GM18511 (cell line): ENCODE data around the gene BTBD6.
"Not testable (repeated sequence)": the region's sequence is repeated elsewhere in the genome, so short reads cannot be mapped to it uniquely, and the experiment has no call there.

ENCODE experiments used
- ATAC-seq: cut with Tn5 transposase; IDR thresholded peaks from one replicate; pipeline ENCODE4 v1.9.1; 2021; ENCODE audit warnings: mild to moderate bottlenecking, moderate library complexity; ENCODE audit not compliant: unreplicated experiment

Gene BTBD6

GRCh38 chr14:105267820-105268548, 19.7 kb downstream of the BTBD6 start:
- ATAC-seq, result no peak

GRCh38 chr14:105268736-105269354, 20.5 kb downstream of the BTBD6 start:
- ATAC-seq, result no peak

DNA sequence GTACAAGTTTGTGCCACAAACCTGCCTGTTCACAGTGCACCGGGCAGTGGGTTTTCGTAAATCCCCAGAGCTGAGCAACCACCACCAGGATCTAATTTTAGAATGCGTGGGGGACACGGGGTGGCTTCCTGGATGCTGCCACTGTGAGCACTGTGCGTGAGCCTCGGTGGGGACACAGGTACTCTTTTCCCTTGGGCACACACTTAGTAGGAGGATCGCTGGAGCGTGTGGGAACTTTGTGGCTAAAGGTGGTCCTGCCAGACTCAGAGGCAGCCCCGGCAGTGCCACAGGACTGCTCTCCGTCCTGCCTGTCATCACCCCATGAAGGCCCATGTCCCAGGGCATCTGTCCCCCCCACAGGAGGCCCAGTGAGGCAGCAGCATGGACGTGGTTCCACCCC, 21.1 kb downstream of the BTBD6 start:
- no peak for ATAC-seq

GRCh38 chr14:105271224-105271890, 23.0 kb downstream of the BTBD6 start:
- ATAC-seq, result no peak

GRCh38 chr14:105272623-105273022, 24.3 kb downstream of the BTBD6 start:
- ATAC-seq, result no peak

GRCh38 chr14:105273062-105273461, 24.7 kb downstream of the BTBD6 start:
- ATAC-seq, result no peak

DNA sequence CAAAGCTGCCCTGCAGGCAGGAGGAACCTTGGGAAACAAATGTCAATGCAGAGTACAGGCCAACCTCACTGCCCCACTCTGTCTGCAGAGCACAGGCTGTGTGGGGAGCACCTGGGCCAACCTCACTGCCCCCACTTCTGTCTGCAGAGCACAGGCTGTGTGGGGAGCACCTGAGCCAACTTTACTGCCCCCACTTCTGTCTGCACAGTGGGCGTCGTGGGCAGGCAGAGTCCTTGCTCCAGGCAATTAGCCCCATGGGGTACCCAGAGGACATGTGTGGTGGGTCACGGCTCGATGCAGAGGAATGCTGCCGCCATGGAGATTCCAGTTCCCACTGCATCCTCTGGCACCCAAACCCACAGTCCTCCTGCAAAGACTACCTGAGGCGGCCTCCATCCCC, 26.3 kb downstream of the BTBD6 start:
- no peak for ATAC-seq

DNA sequence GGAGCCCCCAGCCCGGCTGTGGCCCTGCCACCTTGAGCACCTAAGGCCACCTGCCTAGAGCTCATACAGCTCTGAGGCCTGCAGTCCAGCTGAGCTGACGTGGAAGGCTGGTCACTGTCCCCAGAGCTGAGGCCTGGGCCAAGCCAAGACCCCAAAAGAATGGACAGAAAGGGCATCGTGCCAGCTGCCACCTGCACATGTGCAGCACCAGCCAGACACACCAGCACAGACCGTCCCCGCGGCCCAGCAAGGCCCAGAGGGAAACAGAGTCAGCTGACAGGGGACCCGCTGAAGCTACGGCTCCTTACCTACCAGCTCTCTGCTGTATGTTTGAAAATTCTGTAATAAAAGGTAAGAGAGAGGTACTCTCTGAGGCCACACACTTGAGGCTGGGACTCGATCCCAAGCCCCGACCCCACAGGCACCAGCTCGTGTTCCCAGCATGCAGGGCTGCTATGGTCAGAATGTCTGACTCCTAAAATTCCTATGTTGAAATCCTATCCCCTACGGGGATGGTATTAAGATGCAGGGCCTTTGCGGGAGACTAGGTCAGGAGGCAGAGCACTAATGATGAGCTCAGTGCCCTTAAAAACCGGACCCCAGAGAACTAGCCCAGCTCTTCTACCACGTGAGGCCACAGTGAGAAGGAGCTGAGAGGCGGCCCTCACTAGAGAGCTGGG, 27.1 kb downstream of the BTBD6 start:
- no peak for ATAC-seq

- ATAC-seq, result not testable (repeated sequence)
Observed at GRCh38 chr14:105277448-105277847, 29.1 kb downstream of the BTBD6 start.

DNA sequence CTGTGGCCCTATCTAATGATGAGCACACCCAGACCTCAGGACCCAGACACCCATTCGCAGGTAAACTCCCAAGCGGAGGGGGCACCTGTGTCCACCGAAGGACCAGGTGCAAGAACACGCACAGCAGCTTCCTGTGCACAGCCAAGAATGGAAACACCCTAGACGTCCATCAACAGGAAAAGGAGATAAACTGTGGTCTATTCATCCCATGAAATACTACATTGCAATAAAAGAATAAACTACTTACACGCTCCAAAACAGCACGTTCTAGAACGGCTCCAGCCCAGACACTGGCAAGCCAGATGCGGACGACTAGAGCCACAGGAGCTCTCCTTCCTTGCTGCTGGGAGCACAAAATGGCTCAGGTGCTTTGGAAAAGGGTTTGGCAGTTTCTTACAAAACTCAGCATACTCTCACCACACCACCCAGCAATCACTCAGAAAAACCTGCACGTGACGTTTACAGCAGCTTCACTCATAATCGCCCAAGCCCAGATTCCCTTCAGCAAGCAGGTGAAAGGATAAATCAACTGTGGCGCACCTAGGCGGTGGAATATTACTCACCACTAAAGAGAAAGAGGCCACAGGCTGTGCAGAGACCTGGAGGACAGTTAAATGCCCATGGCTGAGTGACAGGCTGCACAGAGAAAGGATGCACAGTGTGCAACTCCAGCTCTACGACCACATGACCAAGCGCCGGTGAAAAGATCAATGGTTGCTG, 31.5 kb downstream of the BTBD6 start:
- ATAC-seq, result no peak

DNA sequence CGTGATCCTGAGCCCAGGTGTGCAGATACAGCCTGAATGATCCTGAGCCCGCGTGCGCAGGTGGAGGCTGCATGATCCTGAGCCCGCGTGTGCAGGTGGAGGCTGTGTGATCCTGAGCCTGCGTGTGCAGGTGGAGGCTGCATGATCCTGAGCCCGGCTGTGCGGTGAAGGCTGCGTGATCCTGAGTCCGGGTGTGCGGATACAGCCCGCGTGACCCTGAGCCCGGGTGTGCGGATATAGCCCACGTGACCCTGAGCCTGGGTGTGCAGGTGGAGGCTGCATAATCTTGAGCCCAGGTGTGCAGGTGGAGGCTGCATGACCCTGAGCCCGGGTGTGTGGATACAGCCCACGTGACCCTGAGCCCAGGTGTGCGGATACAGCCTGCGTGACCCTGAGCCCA, 32.2 kb downstream of the BTBD6 start:
- ATAC-seq, result no peak

DNA sequence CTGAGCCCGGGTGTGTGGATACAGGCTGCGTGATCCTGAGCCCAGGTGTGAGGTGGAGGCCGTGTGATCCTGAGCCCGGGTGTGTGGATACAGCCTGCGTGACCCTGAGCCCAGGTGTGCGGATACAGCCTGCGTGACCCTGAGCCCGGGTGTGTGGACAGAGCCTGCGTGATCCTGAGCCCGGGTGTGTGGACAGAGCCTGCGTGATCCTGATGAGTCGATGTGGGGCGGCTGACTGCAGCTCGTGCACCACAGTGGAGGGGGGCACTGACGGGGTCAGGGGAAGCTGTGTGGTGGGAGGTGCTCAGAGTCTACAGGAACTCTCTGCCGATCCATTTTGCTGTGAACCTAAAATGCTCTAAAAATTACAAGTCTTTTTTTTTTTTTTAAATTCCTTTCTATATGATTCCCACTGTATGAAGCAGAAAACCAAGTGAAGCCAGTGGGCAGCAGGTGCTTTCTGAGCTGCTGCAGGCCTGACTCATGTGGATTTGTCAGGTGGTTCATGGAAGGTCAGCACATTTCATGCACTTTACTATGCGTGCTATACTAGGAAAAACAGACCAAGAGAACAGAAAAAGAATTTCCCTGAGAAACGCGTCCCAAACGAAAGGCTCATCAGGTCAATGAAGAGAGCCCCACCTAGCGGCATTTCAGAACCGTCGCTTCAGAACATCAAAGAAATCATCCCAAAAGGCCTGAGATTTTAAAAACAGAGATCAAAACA, 33.2 kb downstream of the BTBD6 start:
- no peak for ATAC-seq

- no peak for ATAC-seq
Observed at GRCh38 chr14:105282098-105282725, 33.9 kb downstream of the BTBD6 start.

DNA sequence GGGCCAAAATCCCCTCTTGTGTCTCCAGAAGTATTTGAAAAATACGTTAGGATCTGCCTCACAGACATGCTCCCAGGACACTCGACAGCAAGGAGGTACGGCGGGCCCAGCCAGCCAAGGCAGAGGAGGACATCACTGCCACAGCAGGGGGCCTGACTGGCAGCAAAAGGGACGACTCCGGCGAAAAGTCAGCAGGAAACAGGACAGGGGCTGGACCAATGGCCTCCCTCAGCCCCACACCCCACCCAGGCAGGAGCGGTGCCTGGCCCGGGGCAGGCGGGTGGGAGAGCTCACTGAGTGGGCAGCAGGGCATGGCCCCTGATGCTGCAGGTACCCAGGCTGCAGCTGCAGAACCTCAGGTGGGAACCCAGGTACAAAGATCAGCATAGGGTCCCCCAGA, 34.7 kb downstream of the BTBD6 start:
- ATAC-seq, result no peak

- ATAC-seq, result no peak
Observed at GRCh38 chr14:105283899-105284298, 35.6 kb downstream of the BTBD6 start.

- ATAC-seq, result no peak
Observed at GRCh38 chr14:105285174-105285573, 36.8 kb downstream of the BTBD6 start.

DNA sequence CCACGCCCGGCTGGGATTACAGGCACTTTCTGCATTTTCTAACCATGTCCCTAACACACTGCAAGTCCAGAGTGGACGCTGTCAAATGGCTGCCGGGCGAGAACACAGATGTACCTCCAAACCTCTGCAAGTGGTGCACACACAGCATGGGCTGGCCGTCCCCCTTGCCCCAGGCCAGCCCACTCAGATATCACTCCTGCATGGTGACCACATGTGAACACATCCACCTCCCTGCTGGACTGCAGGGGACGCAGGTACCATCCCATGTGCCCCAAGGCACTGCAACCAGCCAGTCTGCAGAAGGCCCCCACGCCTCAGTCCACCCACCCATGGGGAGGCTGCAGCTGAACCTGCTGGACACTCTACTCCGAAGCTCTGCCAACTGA, 38.4 kb downstream of the BTBD6 start:
- no peak for ATAC-seq

GRCh38 chr14:105287249-105288102, 39.1 kb downstream of the BTBD6 start:
- no peak for ATAC-seq

DNA sequence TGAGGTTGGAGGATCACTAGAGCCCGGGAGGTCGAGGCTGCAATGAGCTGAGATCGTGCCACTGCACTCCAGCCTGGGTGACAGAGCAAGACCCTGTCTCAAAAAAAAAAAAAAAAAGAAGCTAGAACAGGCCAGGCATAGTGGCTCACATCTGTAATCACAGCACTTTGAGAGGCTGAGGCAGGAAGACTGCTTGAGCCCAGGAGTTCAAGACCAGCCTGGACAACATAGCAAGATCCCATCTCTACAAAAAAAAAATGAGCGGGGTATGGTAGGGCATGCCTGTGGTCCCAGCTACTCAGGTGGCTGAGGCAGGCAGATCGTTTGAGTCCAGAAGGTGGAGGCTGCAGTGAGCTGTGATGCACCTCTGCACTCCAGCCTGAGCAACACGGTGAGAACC, 40.6 kb downstream of the BTBD6 start:
- ATAC-seq, result not testable (repeated sequence)
